ENCODE measurements around the gene CADPS2.

DNA sequence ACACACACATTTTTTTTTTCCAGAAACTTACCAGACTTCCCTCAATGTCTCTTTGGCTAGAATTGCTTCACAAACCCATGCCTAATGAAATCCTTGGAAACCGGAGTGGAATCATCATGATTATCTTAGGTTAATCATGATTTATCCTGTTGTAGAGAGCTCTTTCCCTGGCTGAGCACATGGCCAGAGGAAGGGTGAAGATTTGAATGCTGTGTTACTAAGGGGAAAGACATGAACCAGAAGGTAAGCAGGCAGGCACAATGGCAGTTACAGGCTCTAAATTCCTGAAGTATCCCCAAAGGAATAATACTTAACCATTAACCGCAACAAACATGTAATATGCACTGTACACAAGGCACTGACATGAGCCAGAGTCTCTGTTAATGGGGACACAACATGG is 179.4 kb downstream of the CADPS2 start:
- TF ChIP-seq EZH2 (IDR thresholded peaks at IDR 0.05; ENCODE audit: low read length, missing control alignments) = no peak
- TF ChIP-seq, protein P1, sequence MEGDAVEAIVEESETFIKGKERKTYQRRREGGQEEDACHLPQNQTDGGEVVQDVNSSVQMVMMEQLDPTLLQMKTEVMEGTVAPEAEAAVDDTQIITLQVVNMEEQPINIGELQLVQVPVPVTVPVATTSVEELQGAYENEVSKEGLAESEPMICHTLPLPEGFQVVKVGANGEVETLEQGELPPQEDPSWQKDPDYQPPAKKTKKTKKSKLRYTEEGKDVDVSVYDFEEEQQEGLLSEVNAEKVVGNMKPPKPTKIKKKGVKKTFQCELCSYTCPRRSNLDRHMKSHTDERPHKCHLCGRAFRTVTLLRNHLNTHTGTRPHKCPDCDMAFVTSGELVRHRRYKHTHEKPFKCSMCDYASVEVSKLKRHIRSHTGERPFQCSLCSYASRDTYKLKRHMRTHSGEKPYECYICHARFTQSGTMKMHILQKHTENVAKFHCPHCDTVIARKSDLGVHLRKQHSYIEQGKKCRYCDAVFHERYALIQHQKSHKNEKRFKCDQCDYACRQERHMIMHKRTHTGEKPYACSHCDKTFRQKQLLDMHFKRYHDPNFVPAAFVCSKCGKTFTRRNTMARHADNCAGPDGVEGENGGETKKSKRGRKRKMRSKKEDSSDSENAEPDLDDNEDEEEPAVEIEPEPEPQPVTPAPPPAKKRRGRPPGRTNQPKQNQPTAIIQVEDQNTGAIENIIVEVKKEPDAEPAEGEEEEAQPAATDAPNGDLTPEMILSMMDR (conservative IDR thresholded peaks at IDR 0.05 in 1 of 2, IDR thresholded peaks at IDR 0.05 in 1 of 2; ENCODE audit: low read depth in 1 of 2, low read length in 2 of 2) = no peak
